IPS DF 6.9 (cell line): ENCODE results near the gene UBP1.
"Not testable (repeated sequence)": the region's sequence is repeated elsewhere in the genome, so short reads cannot be mapped to it uniquely, and the experiment has no call there.

Experiments used
- DNase-seq: peaks from one replicate; pipeline ENCODE4 v3.0.0-alpha.2; 2013; ENCODE audit warnings: low read depth, low spot score
- H3K27ac ChIP-seq: one replicate; pipeline ENCODE4 v1.5.1; 2013; ENCODE audit warnings: low read length, control low read depth
- H3K27me3 ChIP-seq: 2 replicates; pipeline ENCODE4 v1.6.1; 2013; ENCODE audit warnings: mild to moderate bottlenecking, low read length; ENCODE audit not compliant: control insufficient read depth, insufficient read depth
- H3K36me3 ChIP-seq: 2 replicates; pipeline ENCODE4 v1.6.1; 2013; ENCODE audit warnings: low read length; ENCODE audit not compliant: control insufficient read depth, insufficient read depth
- H3K4me1 ChIP-seq: 2 replicates; pipeline ENCODE4 v1.6.1; 2013; ENCODE audit warnings: low read length; ENCODE audit not compliant: control insufficient read depth, insufficient read depth
- H3K4me3 ChIP-seq: 2 replicates; pipeline ENCODE4 v1.5.1; 2013; ENCODE audit warnings: mild to moderate bottlenecking, low read length
- H3K9me3 ChIP-seq: 2 replicates; pipeline ENCODE4 v1.6.1; 2013; ENCODE audit warnings: low read length, inconsistent platforms; ENCODE audit not compliant: control insufficient read depth, insufficient read depth
- WGBS: extraction: QIAGEN DNeasy Blood & Tissue Kit; methylation state at CpG from one replicate; pipeline ENCODE4 v1.1.7; 2013; ENCODE audit warnings: mixed read lengths, missing lambda C conversion rate; ENCODE audit not compliant: insufficient read length, insufficient coverage; 5-methylcytosine and 5-hydroxymethylcytosine counted together

UBP1 gene, protein sequence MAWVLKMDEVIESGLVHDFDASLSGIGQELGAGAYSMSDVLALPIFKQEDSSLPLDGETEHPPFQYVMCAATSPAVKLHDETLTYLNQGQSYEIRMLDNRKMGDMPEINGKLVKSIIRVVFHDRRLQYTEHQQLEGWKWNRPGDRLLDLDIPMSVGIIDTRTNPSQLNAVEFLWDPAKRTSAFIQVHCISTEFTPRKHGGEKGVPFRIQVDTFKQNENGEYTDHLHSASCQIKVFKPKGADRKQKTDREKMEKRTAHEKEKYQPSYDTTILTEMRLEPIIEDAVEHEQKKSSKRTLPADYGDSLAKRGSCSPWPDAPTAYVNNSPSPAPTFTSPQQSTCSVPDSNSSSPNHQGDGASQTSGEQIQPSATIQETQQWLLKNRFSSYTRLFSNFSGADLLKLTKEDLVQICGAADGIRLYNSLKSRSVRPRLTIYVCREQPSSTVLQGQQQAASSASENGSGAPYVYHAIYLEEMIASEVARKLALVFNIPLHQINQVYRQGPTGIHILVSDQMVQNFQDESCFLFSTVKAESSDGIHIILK

DNA sequence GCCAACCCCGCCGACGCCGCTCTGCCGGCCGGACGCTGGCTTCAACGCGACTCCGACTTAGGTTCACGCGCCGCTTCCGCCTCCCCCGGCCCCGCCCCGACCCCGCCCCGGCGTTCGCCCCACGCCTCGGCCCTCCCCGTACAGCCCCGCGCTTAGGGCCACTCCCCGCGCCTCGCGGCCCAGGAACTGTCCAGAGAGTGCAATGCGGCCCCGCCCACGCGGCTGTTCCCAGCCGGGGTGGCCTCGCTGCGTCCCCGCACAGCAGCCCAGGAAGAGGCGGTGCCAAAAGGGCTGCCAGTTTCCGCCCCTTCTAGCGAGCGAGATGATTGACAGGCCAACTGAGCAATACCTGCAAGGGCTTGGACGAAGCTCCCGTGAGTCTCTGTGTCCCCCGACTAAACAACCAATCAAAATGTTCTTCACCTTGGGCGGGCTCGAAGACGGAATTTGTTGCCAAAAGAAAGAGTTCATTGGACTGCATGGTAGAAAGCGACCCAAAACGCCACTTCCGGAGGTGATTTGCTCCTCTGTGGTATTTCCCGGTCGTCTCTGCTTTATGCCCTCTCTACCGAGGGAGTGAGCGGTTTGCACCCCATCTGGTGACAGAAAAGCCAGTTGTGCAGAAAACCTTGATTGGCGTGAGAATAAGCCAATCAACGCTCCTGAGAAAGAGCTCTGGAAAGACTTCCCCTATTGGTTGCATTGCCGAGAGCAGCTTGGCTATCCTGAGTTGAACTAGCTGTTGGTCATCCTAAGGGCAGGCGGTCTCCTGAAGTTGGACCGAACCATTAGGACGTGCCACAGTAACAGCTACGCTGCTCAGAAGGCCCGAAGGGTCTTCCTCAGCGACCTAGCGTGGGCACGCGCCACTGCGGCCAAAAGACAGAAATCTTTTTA lies at the start of gene UBP1:
Gene UBP1, minus strand, starts transcription at position 78 of the 897 bp plus-strand sequence. CDS start 557 bp downstream, outside the sequence.
- DNase-seq: peak; percentile 100
- H3K27ac ChIP-seq: peak within 1 kb of the TSS; percentile 23
- no CpG with 5 or more reads among the region's 68 CpGs for whole genome bisulfite sequencing
- H3K4me1 ChIP-seq: peaks cover 2% of the 10 kb centered on the region; the same call in 1 of the 2 replicates
- H3K36me3 ChIP-seq: no peaks in the 10 kb centered on the region
- H3K4me3 ChIP-seq: peak within 1 kb of the TSS; percentile 78
- no peaks in the 10 kb centered on the region for H3K9me3 ChIP-seq
- no peaks in the 10 kb centered on the region for H3K27me3 ChIP-seq

DNA sequence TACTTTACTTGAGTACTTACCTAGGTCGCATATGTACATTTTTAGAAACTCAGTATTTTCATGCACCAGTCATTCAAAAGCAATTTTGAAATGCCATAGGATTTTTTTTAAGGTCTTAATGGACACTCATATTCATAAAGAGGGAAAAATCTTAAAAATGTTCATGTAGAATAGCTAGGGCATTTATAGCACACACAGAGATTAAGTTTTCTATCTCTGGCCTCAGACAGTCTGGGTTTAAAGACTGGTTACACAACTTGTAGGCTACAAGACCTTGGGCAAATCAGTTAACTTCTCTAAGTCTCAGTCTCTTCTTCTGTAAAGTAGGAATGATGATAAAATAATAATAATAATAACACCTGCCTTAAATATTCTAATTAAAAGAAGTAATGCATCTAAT lies 48.5 kb upstream of the UBP1 start:
- H3K36me3 ChIP-seq: no peaks in the 10 kb centered on the region
- H3K4me1 ChIP-seq: 0 out of 2 replicates have a peak, but pooled peaks cover 2% of the 10 kb centered on the region
- H3K9me3 ChIP-seq: no peaks in the 10 kb centered on the region
- H3K27ac ChIP-seq: no peak overlapping the region
- no peak for DNase-seq
- no peak overlapping the region for H3K4me3 ChIP-seq
- WGBS: no CpG with 5 or more reads among the region's 1 CpG
- no peaks in the 10 kb centered on the region for H3K27me3 ChIP-seq

DNA sequence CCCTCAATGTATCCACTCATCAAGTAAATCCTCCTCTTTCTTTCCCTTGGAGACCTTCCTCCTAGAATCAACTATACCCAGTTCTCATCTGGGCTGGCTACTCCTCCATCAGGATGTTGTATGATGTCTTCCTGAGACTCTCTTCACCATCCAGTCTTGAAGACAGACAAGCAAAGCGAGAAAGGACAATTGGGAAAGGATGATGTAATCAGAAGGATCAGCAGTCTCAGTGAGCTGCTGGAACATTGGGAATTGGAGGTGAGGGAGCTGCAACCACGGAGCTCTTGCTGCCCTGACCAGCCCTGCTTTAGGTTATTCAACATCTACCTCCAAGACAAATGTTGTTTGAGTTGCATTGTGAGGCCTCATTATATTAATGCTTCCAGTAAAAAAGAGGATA lies 48.0 kb upstream of the UBP1 start:
- Histone ChIP-seq H3K4me1 (0 out of 2 replicates have a peak, but pooled peaks cover 2% of the 10 kb centered on the region), H3K4me3 (no peak overlapping the region), H3K27ac (no peak overlapping the region), H3K36me3 (no peaks in the 10 kb centered on the region), H3K9me3 (no peaks in the 10 kb centered on the region), H3K27me3 (no peaks in the 10 kb centered on the region)
- WGBS: no CpG with 5 or more reads among the region's 2 CpGs
- no peak for DNase-seq

DNA sequence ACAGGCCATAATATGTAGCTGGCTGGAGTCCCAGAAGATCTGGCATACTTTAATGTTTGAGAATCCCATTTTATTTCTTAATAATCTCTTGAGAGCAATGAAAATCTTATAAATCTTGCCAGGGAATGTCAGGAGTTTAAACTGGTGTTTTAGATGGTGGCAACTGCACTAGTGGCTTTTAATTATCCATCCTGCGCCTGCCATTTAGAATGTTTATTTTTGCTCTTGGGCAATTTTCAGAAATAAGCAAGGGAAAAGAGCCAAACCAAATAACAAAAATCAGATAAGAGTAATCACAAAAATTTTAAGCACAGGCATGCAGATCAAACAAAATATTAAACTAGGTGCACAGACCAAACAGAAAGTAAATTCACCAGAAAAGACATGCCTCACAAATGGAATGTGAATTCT lies 41.9 kb upstream of the UBP1 start:
- no peak for DNase-seq
- Histone ChIP-seq H3K9me3 (no peaks in the 10 kb centered on the region; the same call in 1 of the 2 replicates), H3K36me3 (no peaks in the 10 kb centered on the region), H3K4me3 (no peak overlapping the region), H3K27ac (no peak overlapping the region), H3K27me3 (no peaks in the 10 kb centered on the region), H3K4me1 (no peaks in the 10 kb centered on the region)
- WGBS: no CpG with 5 or more reads among the region's 1 CpG

DNA sequence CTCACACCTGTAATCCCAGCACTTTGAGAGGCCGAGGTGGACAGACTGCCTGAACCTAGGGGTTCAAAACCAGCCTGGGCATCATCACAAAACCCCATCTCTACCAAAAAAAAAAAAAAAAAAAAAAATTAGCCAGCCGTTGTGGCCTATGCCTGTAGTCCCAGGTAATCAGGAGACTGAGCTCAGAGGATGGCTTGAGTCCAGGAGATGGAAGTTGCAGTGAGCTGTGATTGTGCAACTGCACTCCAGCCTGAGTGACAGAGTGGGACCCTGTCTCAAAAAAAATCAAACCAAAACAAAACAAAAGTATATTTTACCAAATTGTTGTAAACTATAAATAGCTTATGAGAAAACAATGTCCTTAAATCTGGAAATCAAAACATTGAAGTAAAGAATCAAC lies 34.7 kb upstream of the UBP1 start:
- no peaks in the 10 kb centered on the region for H3K9me3 ChIP-seq
- H3K27ac ChIP-seq: no peak overlapping the region
- H3K4me3 ChIP-seq: no peak overlapping the region
- no peaks in the 10 kb centered on the region for H3K27me3 ChIP-seq
- H3K4me1 ChIP-seq: no peaks in the 10 kb centered on the region
- no CpG with 5 or more reads among the region's 2 CpGs for WGBS
- no peaks in the 10 kb centered on the region for H3K36me3 ChIP-seq
- no peak for DNase-seq

DNA sequence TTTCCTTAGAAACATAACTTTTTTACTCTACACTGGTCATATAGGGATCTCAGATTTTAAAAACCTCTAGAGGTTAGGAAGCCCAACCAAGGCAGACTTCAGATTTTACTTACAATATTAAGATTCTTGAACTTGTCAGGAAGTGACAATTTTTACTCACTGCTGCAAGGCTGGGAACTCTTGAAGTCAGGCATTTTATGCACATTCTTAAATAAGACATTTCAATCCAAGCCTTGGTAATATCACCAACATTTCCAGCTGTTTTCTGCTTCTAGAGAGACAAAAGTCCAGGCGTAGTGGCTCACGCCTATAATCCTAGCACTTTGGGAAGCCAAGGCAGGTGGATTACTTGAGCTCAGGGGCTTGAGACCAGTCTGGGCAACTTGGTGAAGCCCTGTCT lies 33.6 kb upstream of the UBP1 start:
- H3K4me1 ChIP-seq: no peaks in the 10 kb centered on the region
- no peak overlapping the region for H3K4me3 ChIP-seq
- DNase-seq: no peak
- no peaks in the 10 kb centered on the region for H3K9me3 ChIP-seq
- no peaks in the 10 kb centered on the region for H3K36me3 ChIP-seq
- no peak overlapping the region for H3K27ac ChIP-seq
- no peaks in the 10 kb centered on the region for H3K27me3 ChIP-seq
- no CpG with 5 or more reads among the region's 2 CpGs for WGBS

DNA sequence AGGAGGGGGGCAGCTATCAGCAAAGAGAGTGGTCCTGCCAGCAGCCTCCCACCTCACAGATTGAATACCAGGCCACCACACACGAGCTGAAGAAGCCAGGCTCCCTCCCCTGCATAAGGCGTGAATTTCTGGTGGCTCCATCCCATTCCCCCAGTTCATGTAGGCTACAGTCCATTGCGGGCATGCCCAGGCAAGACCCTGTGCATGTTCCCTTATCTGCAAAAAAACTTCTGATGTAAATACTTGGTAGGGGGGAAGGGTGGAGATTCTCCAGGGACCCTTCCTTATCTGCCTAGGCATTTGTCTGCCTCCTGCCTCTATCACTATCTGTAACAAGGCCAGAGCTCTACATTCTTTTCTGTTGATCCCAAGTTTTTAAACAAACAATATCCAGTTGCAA lies 27.6 kb upstream of the UBP1 start:
- Histone ChIP-seq H3K4me3 (no peak overlapping the region), H3K9me3 (peaks cover 2% of the 10 kb centered on the region), H3K4me1 (no peaks in the 10 kb centered on the region), H3K27me3 (no peaks in the 10 kb centered on the region), H3K27ac (no peak overlapping the region), H3K36me3 (no peaks in the 10 kb centered on the region; the same call in 1 of the 2 replicates)
- no CpG with 5 or more reads among the region's 3 CpGs for WGBS
- DNase-seq: no peak

DNA sequence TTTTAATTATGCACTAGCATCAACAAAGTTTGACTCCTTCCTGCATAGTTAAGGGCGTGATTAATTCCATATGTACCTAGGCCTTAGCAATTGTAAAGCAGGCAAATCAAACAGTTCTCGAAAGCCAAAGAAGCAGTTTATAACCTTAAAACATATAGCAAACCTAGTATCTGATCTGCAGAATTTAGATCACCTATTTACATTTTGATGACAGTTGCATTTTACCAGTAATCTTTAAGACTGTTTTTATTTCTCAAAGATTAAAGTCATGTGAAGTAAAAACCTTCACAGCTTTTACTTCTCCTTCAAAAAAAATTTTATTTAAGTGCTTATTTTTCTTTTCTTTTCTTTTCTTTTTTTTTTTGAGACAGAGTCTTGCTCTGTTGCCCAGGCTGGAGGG lies 20.9 kb upstream of the UBP1 start:
- Histone ChIP-seq H3K27ac (no peak overlapping the region), H3K27me3 (no peaks in the 10 kb centered on the region), H3K9me3 (peaks cover 1% of the 10 kb centered on the region; the same call in 1 of the 2 replicates), H3K4me1 (no peaks in the 10 kb centered on the region), H3K36me3 (no peaks in the 10 kb centered on the region), H3K4me3 (no peak overlapping the region)
- no peak for DNase-seq
- no CpG with 5 or more reads among the region's 2 CpGs for WGBS

DNA sequence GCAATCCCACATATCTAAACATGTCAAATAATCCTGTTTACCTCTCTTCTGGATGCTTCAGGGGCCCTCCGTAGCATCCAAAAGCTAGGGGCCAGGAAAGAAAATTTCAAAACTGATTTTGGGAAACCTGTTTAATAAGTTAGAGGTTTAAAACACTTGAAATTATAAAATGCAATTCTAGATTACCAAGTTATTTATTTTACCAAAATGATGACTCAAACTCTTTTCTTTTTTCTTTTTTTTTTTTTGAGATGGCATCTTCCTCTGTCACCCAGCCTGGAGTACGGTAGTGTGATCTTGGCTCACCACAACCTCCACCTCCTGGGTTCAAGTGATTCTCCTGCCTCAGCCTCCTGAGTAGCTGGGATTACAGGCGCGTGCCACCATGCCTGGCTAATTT lies 19.4 kb upstream of the UBP1 start:
- H3K36me3 ChIP-seq, H3K4me3 ChIP-seq, H3K4me1 ChIP-seq, H3K27ac ChIP-seq, H3K9me3 ChIP-seq, H3K27me3 ChIP-seq, DNase-seq: not testable (repeated sequence)
- WGBS: no CpG with 5 or more reads among the region's 4 CpGs

DNA sequence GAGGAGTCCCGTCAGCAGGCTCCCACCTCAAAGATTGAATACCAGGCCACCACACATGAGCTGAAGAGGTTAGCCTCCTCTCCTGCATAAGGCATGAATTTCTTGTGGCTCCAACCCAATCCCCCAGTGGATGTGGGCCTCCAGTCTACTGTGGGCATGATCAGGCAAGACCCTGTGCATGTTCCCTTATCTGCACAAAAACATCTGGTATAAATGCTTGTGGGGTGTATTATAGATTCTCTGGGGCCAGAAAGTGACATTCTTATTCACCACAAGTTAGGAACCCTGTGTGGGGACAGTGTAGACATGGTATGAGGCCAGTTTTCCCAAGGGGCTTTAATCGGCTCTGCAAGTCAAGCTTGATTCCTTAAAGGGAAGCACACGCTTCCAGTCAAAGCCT lies 18.2 kb upstream of the UBP1 start:
- Histone ChIP-seq H3K36me3 (peaks cover 2% of the 10 kb centered on the region; the same call in 1 of the 2 replicates), H3K9me3 (peaks cover 1% of the 10 kb centered on the region; the same call in 1 of the 2 replicates), H3K27me3 (no peaks in the 10 kb centered on the region), H3K4me1 (no peaks in the 10 kb centered on the region), H3K27ac (no peak overlapping the region), H3K4me3 (no peak overlapping the region)
- no CpG with 5 or more reads among the region's 3 CpGs for WGBS
- no peak for DNase-seq
